HTR-8/SVneo (cell line): ENCODE measurements around the gene PDRG1.
A peak's percentile ranks its signal among the peaks of the same experiment; 100 is the strongest.

Source experiments
- DNase-seq: peaks from one replicate; pipeline ENCODE4 v3.0.0; 2011; ENCODE audit warnings: low spot score, mixed read lengths; ENCODE audit not compliant: insufficient read length
- FAIRE-seq: peaks from 2 replicates; lab custom pipeline; 2011; peaks lifted over from hg19 to GRCh38; lab: Jason Lieb, UNC

PDRG1 gene

DNA sequence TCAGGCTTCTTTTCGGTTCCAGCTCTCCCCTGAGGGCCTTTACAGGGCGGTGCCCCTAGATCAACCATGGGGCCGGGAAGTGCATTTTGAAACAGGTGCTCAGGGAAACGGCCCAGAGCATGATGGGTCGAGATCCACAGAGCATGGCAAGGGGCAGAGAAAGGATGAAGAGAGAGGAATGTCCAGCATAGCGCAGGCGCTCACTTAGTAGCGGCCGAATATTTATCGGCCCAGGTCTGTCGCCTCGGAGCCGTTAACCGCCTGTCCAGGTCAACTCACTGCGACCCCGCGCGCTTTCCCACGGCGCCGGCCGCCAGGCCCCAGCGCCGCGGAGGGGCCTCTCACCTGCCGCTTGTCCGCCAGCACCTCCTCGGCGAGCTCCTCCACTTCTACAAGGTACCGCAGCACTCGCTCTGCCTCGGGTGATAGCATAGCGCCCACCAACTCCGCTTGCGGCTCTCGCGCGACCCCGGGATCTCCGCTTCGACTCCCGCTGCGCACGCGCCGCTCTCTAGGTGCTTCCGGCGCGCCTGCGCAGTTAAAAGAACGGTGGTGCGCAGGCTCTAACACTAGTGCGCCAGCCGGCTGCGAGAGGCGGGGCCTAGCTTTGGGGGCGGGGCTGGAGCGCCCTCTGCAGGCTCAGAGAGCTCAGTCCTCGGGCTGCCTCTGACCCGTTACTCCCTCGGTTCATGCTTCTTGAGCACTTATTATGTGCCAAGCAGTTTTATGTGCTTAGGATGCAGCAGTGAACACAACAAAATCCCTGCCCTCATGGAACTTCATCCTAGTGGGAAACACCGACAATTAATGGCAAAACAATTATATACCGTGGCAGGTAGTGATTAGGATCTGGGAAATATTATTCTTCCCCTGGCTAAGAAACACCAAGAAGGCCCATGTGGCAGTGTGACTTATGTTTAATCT, at the start of gene PDRG1:
TSS of gene PDRG1 (minus strand) at position 517 of the 924 bp plus-strand sequence. CDS start at position 432, 85 bp downstream.
- peak; percentile 31 for FAIRE-seq
- peak; percentile 97 for DNase-seq

- FAIRE-seq (no peak), DNase-seq (no peak)
Observed at GRCh38 chr20:31998246-31998645, 46.4 kb upstream of the PDRG1 start.

GRCh38 chr20:31996996-31997395, 45.1 kb upstream of the PDRG1 start:
- no peak for FAIRE-seq
- no peak for DNase-seq

DNA sequence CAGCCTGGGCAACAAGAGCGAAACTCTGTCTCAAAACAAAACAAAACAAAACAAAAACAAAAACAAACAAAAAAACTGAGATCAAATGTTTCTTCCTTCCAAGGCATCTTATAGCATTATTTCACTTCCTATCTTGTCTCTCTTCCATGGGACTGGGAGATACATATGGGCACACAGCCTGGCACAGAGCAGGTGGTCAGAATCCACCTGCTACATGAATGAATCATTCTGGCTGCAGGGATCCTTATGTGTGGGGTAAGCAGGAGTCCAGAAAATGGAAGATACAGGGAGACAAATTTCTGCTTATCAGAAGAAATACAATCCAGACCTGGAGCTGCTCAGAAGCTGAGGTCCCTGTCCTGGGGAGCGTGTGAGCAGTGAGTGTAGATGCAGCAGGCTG, 40.2 kb upstream of the PDRG1 start:
- FAIRE-seq = no peak
- no peak for DNase-seq

DNA sequence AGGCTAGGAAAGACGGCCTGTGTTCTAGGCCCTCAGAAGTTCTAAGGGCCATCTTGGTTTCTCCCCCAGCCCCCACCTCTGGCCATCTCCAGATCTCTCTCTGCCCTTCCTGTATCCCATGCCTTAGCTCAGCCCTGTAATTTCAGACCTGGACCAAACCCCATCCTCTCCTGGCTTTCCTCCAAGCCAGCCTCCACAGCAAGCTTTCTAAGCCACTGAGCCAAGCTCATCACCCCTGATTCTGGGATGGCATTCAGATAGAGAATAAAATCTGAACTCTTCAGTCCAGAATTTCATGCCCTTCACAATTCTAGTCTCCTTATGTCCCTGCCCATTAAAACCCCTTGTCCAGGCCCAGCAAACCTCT, 39.5 kb upstream of the PDRG1 start:
- FAIRE-seq = no peak
- DNase-seq = no peak

DNA sequence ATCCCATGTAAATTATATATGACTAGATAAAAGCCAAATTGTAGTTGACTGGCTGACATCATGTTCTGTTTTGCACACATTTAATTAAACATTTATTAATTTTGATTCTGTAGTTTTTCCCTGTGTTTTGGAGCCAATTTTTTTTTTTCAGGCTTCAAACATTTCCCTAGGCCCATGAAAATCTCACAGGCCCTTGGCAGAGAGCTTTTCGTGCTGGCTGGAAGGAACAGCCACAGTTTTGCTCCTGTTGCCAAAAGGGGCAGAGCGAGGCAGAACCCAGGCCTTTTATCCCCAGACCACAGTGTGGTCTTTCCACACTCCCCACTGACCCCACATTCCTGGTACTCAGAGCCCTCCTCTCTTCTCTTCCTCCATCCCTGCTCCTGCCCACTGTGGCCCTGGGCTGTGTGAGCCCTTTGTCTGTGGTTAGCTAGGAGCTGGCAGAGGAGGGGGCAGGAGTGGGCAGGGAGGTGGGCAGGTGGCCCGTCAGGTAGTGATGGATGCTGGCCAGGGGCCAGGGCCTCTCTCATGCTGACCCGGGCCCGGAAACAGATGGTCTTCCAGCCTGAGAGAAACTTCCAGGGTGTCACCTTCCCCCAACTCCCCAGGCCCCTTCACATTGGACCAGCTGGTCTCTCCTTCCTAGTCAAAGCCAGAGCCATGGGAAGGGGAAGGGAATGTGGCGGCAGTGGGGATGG, 38.9 kb upstream of the PDRG1 start:
- no peak for FAIRE-seq

DNA sequence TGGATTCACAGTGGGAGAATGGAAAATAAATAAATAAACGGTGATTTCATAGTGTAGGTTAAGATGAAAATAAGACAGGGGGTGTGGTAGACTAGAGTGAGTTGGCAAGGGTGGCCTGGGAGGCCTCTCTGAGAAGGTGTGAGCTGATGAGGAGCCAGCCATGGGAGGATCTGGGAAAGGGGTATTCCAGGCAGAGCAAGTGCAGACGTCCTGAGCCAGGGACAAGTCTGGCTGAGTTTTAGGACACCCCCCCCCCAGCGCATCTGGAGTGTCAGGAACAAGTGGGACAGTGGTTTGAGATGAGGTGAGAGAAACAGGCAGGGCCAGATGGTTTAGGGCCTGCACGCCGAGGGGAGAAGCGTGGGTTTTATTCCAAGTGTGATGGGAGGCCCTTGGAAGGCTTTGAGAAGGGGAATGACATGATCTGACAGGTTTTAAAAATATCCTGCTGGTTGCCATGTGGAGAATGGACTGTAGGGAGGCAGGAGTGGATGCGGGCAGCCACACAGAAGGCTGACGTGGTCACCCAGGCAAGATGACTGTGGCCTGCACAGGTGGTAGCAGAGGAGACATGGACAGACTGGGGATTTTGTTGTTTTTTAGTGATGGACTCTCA, 37.3 kb upstream of the PDRG1 start:
- FAIRE-seq (no peak), DNase-seq (no peak)

More for the DNA sequence above, 38.9 kb upstream of the PDRG1 start:
- DNase-seq = no peak

DNA sequence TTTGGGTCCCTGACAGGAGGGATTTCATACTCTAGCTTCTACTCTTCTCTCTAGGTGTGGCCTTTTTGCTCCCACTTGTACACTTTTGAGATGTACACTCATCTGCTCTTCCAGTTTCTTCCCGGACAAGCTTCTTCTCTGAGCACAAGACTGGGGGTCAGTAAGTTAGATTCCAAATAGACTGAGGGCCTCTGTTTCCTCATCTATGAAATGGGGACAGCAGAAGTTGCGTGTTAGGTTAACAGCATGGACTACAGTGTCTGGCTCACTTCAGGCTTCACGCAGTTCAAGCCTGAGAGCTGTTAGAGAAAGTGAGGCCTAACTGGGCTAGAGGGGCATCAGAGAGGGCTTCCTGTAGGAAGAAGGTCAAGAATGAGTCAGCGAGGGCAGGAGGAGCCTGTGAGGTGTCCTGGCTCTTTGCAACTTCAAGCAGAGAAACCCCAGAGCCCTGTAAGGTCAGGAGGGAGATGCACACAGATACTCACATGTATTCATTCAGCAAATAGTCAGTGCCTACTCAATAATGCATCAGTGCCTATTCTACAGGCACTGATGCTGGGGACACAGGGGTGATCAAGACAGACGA, 36.7 kb upstream of the PDRG1 start:
- FAIRE-seq (no peak), DNase-seq (no peak)

DNA sequence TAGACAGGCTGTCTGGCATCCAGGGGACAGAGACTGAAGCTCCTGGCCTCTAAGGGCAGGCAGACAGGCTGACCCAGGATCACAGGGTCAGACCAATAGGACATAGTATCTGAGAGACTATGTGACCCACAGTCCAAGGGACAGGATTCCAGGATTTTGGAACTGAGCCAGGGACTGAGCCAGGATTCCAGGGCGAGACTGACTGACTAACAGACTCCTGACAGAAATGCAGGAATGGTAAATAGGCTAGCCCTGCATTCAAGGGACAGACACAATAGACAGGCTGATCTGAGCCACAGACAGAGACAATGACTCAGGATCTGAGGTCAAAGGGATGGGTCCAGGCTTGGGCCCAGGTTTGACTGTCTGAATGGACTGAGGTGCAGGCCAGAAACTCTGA, 35.9 kb upstream of the PDRG1 start:
- DNase-seq (no peak), FAIRE-seq (no peak)

DNA sequence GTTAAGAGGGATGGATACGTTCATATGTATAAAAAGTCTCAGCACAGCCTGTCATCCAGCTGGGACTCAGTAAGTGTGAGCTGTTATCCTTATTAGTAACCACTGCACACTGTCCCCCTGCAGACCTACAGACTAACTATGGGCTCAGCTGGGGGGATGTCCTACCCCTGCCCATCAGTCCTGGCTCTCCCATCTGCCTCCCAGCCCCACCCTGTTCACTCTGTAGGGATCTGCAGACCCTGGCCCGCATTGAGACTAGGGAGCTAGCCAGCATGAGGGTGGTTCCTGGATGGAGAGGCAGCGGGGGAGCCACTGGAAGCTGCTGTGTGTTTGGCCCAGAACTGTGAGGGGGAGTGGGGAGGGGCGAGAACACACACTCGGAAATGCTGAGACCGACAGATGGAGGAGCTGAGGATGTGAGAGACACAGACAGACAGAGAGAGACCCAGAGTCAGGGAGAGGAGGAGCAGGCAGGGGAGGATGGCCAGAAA, 33.2 kb upstream of the PDRG1 start:
- no peak for DNase-seq
- no peak for FAIRE-seq

GRCh38 chr20:31981784-31982183, 29.9 kb upstream of the PDRG1 start:
- no peak for FAIRE-seq
- DNase-seq = no peak

DNA sequence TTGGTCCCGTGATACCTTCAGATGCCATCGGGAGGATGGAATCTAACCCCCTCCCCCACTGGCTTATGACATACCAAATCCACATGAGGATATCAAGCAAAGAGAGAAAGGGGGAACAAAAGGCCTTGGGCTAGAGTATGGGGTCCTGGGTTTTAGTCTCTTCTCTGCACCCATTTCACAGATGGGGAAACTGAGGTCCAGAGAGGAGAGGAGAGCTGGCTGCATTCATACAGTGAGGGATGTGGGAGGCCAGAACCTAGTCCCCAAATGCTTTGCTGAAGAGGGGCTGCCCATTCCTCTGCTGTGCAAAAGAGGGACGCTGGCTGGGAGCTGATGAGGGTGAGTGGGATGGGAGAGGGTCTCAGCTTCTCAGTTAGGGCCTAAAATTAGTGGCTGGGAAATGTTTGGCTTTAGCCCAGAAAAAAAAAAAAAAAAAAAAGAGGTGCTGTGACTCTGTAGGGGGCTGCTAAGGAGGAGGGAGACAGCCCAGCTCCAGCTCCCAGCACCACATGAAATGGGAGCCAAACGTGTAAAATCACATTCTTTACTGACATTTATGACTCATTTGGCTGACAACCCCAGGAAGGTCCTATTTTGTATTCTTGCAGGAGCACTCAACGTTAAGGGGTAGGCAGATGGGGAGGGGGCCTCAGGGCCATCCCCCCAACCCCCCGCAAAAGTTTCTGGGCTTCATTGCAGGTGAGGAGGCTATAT, 28.0 kb upstream of the PDRG1 start:
- FAIRE-seq = no peak
- DNase-seq = peak; percentile 56

- DNase-seq (no peak), FAIRE-seq (no peak)
Observed at GRCh38 chr20:31977080-31977479, 25.2 kb upstream of the PDRG1 start.

- FAIRE-seq (no peak), DNase-seq (no peak)
Observed at GRCh38 chr20:31975874-31976273, 24.0 kb upstream of the PDRG1 start.

DNA sequence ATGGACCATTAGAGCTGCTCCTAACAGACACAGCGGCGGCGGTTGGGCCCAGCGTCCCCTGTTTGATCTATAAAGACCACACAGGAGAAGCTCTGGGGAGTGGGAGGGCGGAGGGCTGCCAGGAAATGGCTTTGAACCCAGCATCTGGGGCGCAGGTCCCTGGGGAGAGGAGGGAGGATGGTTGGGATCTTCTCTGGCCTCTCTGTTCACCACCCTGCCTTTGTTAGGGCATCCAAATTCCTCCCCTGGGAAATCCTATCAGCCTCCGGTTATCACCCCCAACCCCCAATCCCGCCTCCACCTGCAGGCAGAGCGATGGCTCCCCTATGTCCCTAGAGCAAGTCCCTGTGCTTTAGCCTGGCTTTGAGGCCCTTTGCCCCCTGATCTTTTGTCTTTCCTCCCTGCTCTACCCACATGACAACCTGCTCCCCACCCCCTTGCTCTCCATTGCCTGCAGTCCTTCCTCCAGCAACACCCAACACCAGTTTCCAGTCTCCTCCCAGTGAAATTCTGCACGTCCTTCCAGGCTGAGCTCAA, 23.2 kb upstream of the PDRG1 start:
- DNase-seq (no peak), FAIRE-seq (no peak)

GRCh38 chr20:31974296-31974695, 22.4 kb upstream of the PDRG1 start:
- FAIRE-seq (no peak), DNase-seq (no peak)

DNA sequence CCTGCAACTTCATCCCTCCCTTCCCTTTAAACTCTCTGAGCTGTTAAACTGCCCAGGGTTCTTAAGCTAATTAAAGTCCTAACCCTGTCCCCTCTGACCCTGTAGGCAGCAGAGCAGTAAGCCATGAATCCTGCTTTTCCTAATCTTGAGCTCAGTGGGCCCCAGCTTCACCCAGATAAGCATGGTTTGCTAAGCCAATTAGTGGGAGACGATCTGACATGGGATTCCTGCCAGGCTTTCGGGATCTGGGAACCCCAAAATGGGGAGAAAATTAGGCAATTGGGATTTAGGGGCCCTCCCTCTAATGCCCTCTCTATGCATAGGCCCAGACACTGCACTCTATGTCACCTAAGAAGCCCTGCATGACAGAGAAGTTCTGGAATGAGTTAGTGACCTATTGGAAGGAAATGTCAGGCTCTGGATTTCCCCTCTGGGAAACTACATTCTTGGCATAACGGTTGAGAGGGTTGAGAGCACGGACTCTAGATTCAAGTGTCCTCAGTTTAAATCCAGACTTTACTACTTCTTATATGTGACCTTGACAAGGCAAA, 20.7 kb upstream of the PDRG1 start:
- DNase-seq (peak; percentile 68), FAIRE-seq (no peak)

DNA sequence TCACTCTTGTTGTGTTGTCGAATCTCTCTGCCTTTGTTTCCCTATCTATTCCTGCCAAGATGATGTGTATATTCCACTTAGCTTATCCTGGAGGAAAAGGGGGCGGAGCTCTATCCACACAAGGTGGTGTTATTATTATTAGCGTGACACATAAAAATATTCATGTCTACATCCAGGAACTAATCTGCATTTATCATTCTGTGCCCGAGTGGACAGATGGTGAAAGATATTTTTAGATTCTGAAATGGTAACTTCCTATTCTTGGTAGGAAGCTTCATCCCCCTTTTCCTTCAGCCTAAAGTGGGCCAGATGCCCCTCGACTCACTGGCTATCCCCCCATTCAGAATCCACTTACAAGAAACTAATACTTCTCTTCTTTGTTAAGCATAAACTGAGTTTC, 18.1 kb upstream of the PDRG1 start:
- no peak for FAIRE-seq
- no peak for DNase-seq
